GM20000 (cell line): ENCODE measurements around the gene C1orf35.

ENCODE experiments used
- DNase-seq: peaks from one replicate; pipeline ENCODE4 v3.0.0; 2012; ENCODE audit warnings: low spot score
- TF ChIP-seq, protein P1 (sequence below): IDR thresholded peaks from 2 replicates; pipeline ENCODE4 v1.5.1; 2012; ENCODE audit warnings: mild to moderate bottlenecking, control low read depth; ENCODE audit errors: extremely low read depth, missing control alignments

The C1orf35 gene

GRCh38 chr1:228104526-228105269 is 1.6 kb upstream of the C1orf35 start:
- peak; percentile 2 for DNase-seq
- TF ChIP-seq, protein P1, sequence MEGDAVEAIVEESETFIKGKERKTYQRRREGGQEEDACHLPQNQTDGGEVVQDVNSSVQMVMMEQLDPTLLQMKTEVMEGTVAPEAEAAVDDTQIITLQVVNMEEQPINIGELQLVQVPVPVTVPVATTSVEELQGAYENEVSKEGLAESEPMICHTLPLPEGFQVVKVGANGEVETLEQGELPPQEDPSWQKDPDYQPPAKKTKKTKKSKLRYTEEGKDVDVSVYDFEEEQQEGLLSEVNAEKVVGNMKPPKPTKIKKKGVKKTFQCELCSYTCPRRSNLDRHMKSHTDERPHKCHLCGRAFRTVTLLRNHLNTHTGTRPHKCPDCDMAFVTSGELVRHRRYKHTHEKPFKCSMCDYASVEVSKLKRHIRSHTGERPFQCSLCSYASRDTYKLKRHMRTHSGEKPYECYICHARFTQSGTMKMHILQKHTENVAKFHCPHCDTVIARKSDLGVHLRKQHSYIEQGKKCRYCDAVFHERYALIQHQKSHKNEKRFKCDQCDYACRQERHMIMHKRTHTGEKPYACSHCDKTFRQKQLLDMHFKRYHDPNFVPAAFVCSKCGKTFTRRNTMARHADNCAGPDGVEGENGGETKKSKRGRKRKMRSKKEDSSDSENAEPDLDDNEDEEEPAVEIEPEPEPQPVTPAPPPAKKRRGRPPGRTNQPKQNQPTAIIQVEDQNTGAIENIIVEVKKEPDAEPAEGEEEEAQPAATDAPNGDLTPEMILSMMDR, result no peak

DNA sequence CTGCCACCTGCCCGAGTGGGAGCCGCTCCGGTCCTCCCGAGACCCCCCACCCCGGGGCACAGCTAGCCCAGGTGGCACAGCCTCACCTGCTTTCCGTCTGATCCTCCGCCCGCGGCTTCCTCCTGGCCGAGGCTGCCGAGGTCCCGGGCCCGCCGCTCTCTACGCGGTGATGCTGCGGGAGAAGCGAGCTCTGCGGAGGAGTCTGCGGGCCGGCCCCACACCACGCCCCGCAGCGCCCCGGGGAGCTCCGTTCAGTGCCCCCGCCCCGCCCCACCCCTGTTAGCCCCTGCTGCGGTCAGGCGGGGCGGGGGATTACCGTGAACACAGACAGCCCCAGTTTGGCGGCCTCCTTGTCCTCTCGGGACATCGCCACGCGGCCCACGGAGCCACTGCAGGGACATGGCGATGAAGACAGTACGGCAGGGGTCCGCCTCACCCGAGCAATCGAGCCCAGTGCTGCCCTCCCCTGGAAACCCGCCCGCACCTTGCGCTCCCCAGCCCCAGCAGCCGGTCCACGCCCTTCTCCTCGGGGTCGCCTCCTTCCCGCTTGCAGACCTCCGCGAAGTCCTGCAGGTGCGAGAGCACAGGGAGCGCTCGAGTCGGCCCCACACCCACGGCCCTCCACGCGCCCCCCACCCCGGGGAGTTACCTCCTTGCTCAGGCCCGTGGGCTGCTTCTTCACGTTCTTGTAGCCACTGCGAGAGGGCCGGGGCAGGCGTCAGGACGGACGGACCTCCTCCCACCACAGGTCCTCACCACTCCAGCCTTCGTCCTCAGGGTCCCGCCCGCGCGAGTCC is 933 bp downstream of the C1orf35 start:
- TF ChIP-seq, protein P1, result peak; percentile 24
- DNase-seq, result peak; percentile 84

DNA sequence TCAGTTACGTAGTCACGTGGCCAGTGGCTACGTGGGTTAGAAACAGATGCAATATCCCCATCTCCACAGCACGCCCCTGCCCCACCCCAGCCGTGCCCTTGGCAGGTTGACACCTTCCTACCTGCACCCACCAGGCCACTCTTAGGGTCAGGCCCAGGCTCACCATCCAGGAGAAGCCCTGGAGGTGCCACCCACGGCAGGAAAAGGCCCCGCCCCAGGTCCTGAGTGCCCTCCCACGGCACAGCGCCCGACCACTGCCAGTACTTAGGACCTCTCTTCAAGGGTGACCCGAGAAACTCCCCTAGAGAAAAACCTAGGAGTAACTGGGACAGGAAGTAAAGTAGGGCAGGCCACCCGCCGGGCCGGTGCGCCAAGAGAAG is 1.5 kb downstream of the C1orf35 start:
- TF ChIP-seq, protein P1, result no peak
- DNase-seq, result no peak

DNA sequence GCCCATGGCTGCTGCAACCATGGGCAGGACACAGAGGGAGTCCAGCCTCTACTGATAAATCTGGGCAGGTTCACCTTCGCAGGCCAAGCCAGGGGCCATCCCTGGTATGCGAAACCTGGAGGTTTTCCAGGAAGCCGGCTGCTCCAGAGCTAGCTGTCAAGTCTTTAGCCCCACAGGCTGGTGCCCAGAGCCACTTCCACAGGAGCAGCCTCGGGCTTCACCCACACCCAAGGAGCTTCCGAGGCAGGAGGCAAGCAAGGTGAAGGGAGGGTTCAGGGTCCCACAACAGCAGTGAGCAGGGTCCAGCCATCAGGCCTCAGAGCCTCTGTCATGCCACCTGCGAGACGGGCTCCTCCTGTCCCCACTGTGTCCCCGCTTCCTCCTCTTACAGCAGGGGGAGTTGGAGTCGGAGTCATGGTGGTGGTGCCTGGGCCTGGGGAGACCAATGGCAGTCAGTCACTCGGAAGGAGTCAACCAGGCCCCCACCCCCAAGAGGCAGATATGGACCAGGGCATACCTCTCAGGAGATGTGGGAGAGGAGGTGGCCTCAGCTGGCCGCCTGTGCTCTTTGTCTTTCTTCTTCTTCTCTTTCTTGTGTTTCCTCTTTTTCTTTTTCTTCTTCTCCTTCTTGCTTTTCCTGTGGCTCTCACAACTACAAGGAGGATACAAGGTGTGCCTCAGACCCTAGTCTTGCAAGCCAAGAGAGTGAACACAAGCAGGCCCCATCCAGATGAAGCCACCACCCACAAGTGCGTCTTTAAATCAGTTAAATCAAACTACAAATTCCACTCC is 2.1 kb downstream of the C1orf35 start:
- TF ChIP-seq, protein P1, result no peak
- DNase-seq, result peak; percentile 10

GRCh38 chr1:228099331-228099732 is 3.8 kb downstream of the C1orf35 start:
- DNase-seq, result peak; percentile 2

DNA sequence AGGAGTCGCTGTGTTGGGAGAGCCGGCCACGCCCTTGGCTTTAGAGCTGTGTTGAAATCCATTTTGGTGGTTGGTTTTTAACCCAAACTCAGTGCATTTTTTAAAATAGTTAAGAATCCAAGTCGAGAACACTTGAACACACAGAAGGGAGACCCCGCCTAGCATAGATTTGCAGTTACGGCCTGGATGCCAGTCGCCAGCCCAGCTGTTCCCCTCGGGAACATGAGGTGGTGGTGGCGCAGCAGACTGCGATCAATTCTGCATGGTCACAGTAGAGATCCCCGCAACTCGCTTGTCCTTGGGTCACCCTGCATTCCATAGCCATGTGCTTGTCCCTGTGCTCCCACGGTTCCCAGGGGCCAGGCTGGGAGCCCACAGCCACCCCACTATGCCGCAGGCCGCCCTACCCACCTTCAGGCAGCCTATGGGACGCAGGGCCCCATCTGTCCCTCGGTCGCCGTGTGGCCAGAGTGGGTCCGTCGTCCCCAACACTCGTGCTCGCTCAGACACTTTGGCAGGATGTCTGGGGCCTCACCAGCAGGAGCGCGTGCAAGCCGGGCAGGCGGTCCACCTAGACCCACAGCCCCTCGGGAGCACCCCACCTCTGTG is 4.7 kb downstream of the C1orf35 start:
- no peak for DNase-seq
- TF ChIP-seq, protein P1, result no peak

More at GRCh38 chr1:228099331-228099732, 3.8 kb downstream of the C1orf35 start:
- TF ChIP-seq, protein P1, result no peak
